Subcutaneous abdominal adipose tissue (tissue), 5 donors: ENCODE measurements around the gene PISD.

Experiments
- H3K27ac ChIP-seq: one replicate; pipeline ENCODE4 v1.7.0; 2013; ENCODE audit warnings: low read depth, mild to moderate bottlenecking, inconsistent platforms, low read length, moderate library complexity
- H3K27me3 ChIP-seq, 5 donors: one replicate each; pipeline ENCODE4 v1.7.0; 2013; ENCODE audit warnings: low read length in 5 of 5, inconsistent platforms in 1 of 5; ENCODE audit not compliant: control insufficient read depth in 5 of 5, insufficient read depth in 4 of 5
- H3K36me3 ChIP-seq, 5 donors: one replicate each; pipeline ENCODE4 v1.7.0; 2013; ENCODE audit warnings: low read length in 5 of 5; ENCODE audit not compliant: control insufficient read depth in 5 of 5, insufficient read depth in 5 of 5
- H3K4me1 ChIP-seq, 5 donors: one replicate each; pipeline ENCODE4 v1.7.0; 2013; ENCODE audit warnings: low read length in 5 of 5, mild to moderate bottlenecking in 3 of 5, moderate library complexity in 1 of 5; ENCODE audit not compliant: control insufficient read depth in 5 of 5, insufficient read depth in 5 of 5
- H3K4me3 ChIP-seq, 5 donors: one replicate each; pipeline ENCODE4 v1.7.0; 2013; ENCODE audit warnings: low read length in 5 of 5, low read depth in 1 of 5
- H3K9ac ChIP-seq, 5 donors: one replicate each; pipeline ENCODE4 v1.7.0; 2013; ENCODE audit warnings: low read length in 5 of 5, mild to moderate bottlenecking in 4 of 5, moderate library complexity in 3 of 5
- H3K9me3 ChIP-seq, 5 donors: one replicate each; pipeline ENCODE4 v1.7.0; 2013; ENCODE audit warnings: low read length in 5 of 5; ENCODE audit not compliant: control insufficient read depth in 5 of 5
- donor health status: healthy.
- donor health status: healthy.
- donor health status: healthy.
- donor health status: healthy.
- donor health status: healthy.

PISD gene

DNA sequence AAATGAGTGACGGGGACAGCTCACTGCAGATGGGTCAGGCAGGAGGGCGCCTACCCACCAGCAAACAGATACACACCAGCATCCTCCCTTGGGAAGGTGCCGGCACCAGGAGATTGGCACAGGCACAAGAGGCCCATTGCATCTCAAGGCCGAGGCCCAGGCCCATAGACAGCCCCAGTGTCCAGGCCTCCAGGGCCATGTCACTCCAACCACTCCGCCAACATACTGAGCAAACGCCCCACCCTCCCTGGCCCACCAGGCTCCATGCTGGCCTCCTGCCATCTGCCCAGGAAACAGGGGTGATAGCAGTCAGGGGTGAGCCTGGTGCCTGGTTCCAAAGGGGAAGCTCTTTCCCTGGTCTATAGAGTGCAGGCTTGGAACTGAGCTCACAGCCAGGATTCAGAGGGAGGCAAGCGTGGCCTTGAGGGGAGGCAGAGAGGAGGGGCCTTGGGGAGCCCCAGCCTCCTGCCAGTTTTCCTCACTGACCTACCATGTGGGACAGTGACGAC is 34.7 kb downstream of the PISD start:
- Histone ChIP-seq H3K4me3 (no peak overlapping the region), H3K9ac (peak overlapping the region in 4 of 5 donors; percentile 31 to 54 (median 41)), H3K27ac (peak overlapping the region; percentile 47), H3K9me3 (no peaks in the 10 kb centered on the region), H3K4me1 (peaks cover 18 to 85% (median 72%) of the 10 kb centered on the region in 5 donors), H3K36me3 (peaks cover 0 to 53% (median 22%) of the 10 kb centered on the region in 5 donors), H3K27me3 (no peaks in the 10 kb centered on the region)

- no peaks in the 10 kb centered on the region for H3K9me3 ChIP-seq
- H3K9ac ChIP-seq = peak overlapping the region in 4 of 5 donors; percentile 16 to 56 (median 42)
- no peaks in the 10 kb centered on the region for H3K27me3 ChIP-seq
- H3K4me3 ChIP-seq = peak overlapping the region in 1 of 5 donors; percentile 12
- H3K27ac ChIP-seq = peak overlapping the region; percentile 47
- peaks cover 18 to 82% (median 69%) of the 10 kb centered on the region in 5 donors for H3K4me1 ChIP-seq
- peaks cover 0 to 60% (median 27%) of the 10 kb centered on the region in 5 donors for H3K36me3 ChIP-seq
Measured at GRCh38 chr22:31626427-31627150, 35.4 kb downstream of the PISD start.

- Histone ChIP-seq H3K4me1 (peaks cover 13 to 75% (median 62%) of the 10 kb centered on the region in 5 donors), H3K4me3 (peak overlapping the region in 2 of 5 donors; percentile 32 to 38), H3K27ac (peak overlapping the region; percentile 47), H3K9ac (peak overlapping the region in 3 of 5 donors; percentile 16 to 56 (median 54)), H3K36me3 (peaks cover 0 to 67% (median 34%) of the 10 kb centered on the region in 5 donors), H3K9me3 (no peaks in the 10 kb centered on the region), H3K27me3 (no peaks in the 10 kb centered on the region)
Measured at GRCh38 chr22:31625661-31626426, 36.2 kb downstream of the PISD start.

- Histone ChIP-seq H3K4me1 (peaks cover 13 to 73% (median 62%) of the 10 kb centered on the region in 5 donors), H3K27ac (peak overlapping the region; percentile 47), H3K4me3 (peak overlapping the region in 2 of 5 donors; percentile 32 to 38), H3K9me3 (no peaks in the 10 kb centered on the region), H3K27me3 (no peaks in the 10 kb centered on the region), H3K36me3 (peaks cover 0 to 73% (median 40%) of the 10 kb centered on the region in 5 donors), H3K9ac (peak overlapping the region in 1 of 5 donors; percentile 54)
Measured at GRCh38 chr22:31625257-31625640, 36.8 kb downstream of the PISD start.

DNA sequence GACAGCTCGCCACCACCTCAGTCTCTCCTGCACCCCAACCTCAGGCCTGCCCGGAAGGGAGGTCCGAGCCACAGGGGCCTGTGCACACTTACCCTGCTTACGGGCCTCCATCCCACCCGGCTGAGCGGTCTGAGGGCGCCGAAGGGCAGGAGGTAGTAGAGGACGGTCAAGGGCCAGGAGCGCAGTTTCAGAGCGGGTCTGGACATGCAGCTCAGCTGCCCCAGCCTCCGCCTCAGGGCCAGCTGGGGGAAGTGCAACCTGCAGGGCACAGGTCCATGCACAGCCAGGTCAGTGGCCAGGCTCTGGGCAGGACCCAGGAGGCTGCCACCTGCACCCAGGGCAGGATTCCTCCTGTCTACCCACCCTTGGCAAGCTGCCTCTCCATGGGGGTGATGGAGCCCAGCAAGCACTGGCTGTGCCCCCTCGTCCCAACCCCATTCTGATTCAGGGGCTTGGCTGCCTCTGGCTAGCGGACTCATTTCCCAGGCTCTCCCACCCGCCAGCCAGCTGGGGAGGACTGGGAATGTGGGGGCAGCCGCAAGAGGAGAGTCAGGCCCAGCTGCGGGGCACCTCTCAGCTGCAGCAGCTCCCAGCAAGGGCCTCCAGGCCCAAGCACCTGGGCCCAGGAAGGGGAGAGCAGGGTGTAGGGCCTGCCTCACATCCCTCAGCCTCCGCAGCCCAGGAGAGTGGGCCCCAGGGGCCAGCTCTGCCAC is 38.3 kb downstream of the PISD start:
- H3K9ac ChIP-seq = peak overlapping the region in 1 of 5 donors; percentile 53
- H3K36me3 ChIP-seq = peaks cover 0 to 81% (median 49%) of the 10 kb centered on the region in 5 donors

GRCh38 chr22:31622980-31623379 is 39.0 kb downstream of the PISD start:
- peaks cover 0 to 82% (median 57%) of the 10 kb centered on the region in 5 donors for H3K36me3 ChIP-seq
- H3K9ac ChIP-seq = peak overlapping the region in 2 of 5 donors; percentile 19 to 22

More for the DNA sequence above, 38.3 kb downstream of the PISD start:
- no peaks in the 10 kb centered on the region for H3K27me3 ChIP-seq
- no peak overlapping the region for H3K27ac ChIP-seq
- H3K4me3 ChIP-seq = no peak overlapping the region
- H3K4me1 ChIP-seq = peaks cover 10 to 59% (median 47%) of the 10 kb centered on the region in 5 donors
- no peaks in the 10 kb centered on the region for H3K9me3 ChIP-seq

DNA sequence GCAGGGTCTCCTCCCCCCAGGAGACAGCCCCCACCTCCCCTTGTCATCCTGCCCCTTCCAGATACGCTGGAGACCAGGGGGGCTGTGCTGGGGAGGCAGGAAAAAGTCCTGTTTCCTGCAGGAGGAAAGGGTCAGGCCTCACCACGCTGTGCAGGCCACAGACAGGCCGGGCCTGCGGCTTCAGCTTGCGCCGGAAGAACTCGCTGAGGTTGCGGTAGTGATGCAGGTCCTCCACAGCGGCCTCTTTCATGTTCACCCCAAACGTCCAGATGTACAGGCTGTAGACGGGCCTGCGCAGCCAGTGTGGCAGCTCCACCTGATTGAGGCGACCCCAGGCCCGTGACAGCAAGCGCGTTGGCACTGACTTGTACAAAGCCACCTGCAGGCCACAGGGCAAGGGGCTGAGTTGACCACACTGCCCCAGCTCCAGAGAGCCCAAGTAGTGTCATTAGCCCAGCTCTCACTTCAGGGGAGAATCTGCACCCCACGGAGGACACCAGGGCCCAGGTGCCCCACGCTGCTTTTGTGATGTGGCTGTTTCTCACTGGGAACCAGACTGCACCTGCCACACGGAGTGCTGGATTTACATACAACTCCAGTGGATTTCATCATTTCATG is 40.4 kb downstream of the PISD start:
- Histone ChIP-seq H3K4me1 (peaks cover 5 to 44% (median 29%) of the 10 kb centered on the region in 5 donors), H3K27ac (no peak overlapping the region), H3K9ac (no peak overlapping the region), H3K4me3 (no peak overlapping the region), H3K27me3 (no peaks in the 10 kb centered on the region), H3K9me3 (no peaks in the 10 kb centered on the region), H3K36me3 (peaks cover 0 to 95% (median 67%) of the 10 kb centered on the region in 5 donors)

More at GRCh38 chr22:31622980-31623379, 39.0 kb downstream of the PISD start:
- H3K9me3 ChIP-seq = no peaks in the 10 kb centered on the region
- no peaks in the 10 kb centered on the region for H3K27me3 ChIP-seq
- no peak overlapping the region for H3K27ac ChIP-seq
- H3K4me3 ChIP-seq = no peak overlapping the region
- H3K4me1 ChIP-seq = peaks cover 8 to 51% (median 40%) of the 10 kb centered on the region in 5 donors

DNA sequence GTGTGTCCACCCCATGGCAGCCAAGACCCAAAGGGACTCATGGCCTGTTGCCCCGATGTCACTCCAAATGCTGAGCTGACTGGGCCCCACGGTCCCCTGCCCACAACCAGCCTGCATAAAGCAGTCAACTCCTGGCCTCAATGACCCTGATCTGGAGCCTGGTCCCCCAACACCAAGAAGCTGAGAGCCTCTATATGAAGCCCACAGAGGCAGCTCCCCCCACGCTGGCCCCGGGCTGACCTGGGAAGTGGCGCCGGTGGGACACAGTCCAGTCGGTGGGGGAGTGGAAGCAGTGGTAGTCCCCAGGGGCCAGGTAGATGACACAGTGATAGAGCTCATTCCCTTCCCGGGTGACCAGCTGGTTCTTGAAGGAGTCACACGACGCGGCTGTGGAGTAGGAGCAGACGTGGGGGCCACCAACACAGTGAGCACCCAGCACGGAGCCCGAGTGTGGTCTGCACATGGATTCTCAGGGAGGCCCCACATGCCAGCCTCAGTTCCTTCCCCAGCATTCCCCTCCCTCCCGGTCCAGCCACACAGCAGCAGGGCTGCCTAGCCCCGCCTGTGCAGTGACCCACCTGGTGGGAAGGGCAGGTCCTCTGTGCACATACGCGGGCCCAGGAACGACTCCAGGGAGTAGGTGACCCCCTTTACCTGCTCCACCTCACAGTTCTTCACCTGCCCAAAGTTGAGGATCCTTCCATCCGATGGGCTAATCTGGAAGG is 41.1 kb downstream of the PISD start:
- H3K9ac ChIP-seq = peak overlapping the region in 1 of 5 donors; percentile 47
- H3K4me3 ChIP-seq = no peak overlapping the region
- H3K27ac ChIP-seq = no peak overlapping the region
- H3K36me3 ChIP-seq = peaks cover 0 to 96% (median 67%) of the 10 kb centered on the region in 5 donors
- no peaks in the 10 kb centered on the region for H3K27me3 ChIP-seq
- no peaks in the 10 kb centered on the region for H3K9me3 ChIP-seq
- peaks cover 9 to 44% (median 29%) of the 10 kb centered on the region in 5 donors for H3K4me1 ChIP-seq
